Astrocyte (in vitro differentiated cells and primary cell): ENCODE data around the gene UBE4A.

ENCODE experiments used
- CTCF ChIP-seq: IDR thresholded peaks from 2 replicates; pipeline ENCODE4 v1.5.1; 2011; ENCODE audit warnings: low read depth, mild to moderate bottlenecking, inconsistent platforms, low read length, moderate library complexity; ENCODE audit not compliant: insufficient read depth
- EZH2 ChIP-seq: IDR thresholded peaks from 2 replicates; pipeline ENCODE4 v1.6.1; 2012; ENCODE audit warnings: mild to moderate bottlenecking, low read length, inconsistent platforms; ENCODE audit not compliant: insufficient read depth

GRCh38 chr11:118373871-118374270 is 14.5 kb downstream of the UBE4A start:
- TF ChIP-seq CTCF (no peak), EZH2 (no peak)
